WTC11 (cell line): ENCODE results near the gene NXPH3. TPM values are rescaled to one million over a fixed set of nuclear protein-coding genes. Genes with fewer than 3 reads are reported as not detected.
"Not testable (repeated sequence)": the region's sequence is repeated elsewhere in the genome, so short reads cannot be mapped to it uniquely, and the experiment has no call there.

Experiments used
- ATAC-seq: fragments of 200-7000 bp; cut with Tn5 transposase; 2 replicates; pipeline ENCODE4 v1.10.0; 2021; ENCODE audit warnings: mild to moderate bottlenecking, moderate library complexity
- CTCF ChIA-PET: fragments of 300-600 bp; sonication (Branson Sonifier 250); formaldehyde crosslinking; loops from one replicate; lab custom pipeline; 2021; ENCODE audit warnings: antibody characterized with exemption; lab: Charles Lee
- POLR2A ChIA-PET: fragments of 350-600 bp; sonication (Branson Sonifier 250); formaldehyde crosslinking; loops from one replicate; lab custom pipeline; 2021; ENCODE audit warnings: antibody characterized with exemption; lab: Charles Lee
- DNase-seq: peaks from one replicate; pipeline ENCODE4 v3.0.0; 2021; ENCODE audit warnings: low spot score
- H3K27ac Mint-ChIP-seq: 2 replicates; pipeline ENCODE4 v1.8.0; 2021; ENCODE audit warnings: mixed read lengths
- H3K27me3 Mint-ChIP-seq: 2 replicates; pipeline ENCODE4 v1.8.0; 2021; ENCODE audit warnings: low read depth, mild to moderate bottlenecking, moderate library complexity, mixed read lengths
- H3K36me3 Mint-ChIP-seq: 2 replicates; pipeline ENCODE4 v1.8.0; 2021; ENCODE audit warnings: mixed read lengths
- H3K4me1 Mint-ChIP-seq: 2 replicates; pipeline ENCODE4 v1.8.0; 2022; ENCODE audit warnings: mixed read lengths
- H3K4me3 Mint-ChIP-seq: 2 replicates; pipeline ENCODE4 v1.8.0; 2021; ENCODE audit warnings: mild to moderate bottlenecking, moderate library complexity, mixed read lengths
- H3K9me3 Mint-ChIP-seq: 2 replicates; pipeline ENCODE4 v1.8.0; 2021; ENCODE audit warnings: mixed read lengths
- GTF2I ChIP-seq: fragments of 250-450 bp; sonication (Bioruptor Pico); conservative IDR thresholded peaks from 2 replicates; pipeline ENCODE4 v1.4.0; 2021; ENCODE audit warnings: mild to moderate bottlenecking
- RORB ChIP-seq: fragments of 250-450 bp; sonication (Bioruptor Pico); IDR thresholded peaks from 2 replicates; pipeline ENCODE4 v1.9.0; 2021; ENCODE audit warnings: mild to moderate bottlenecking
- SOX15 ChIP-seq: fragments of 250-450 bp; sonication (Bioruptor Pico); IDR thresholded peaks from 2 replicates; pipeline ENCODE4 v1.9.0; 2021; ENCODE audit warnings: mild to moderate bottlenecking
- ZNF263 ChIP-seq: sonication (generic); formaldehyde crosslinking; IDR thresholded peaks from 2 replicates; pipeline ENCODE4 v1.8.1; 2022; ENCODE audit warnings: low read depth, mild to moderate bottlenecking, moderate library complexity, missing genetic modification reagents
- ZNF317 ChIP-seq: sonication (generic); formaldehyde crosslinking; IDR thresholded peaks from 2 replicates; pipeline ENCODE4 v1.8.1; 2023; ENCODE audit warnings: low read depth, mild to moderate bottlenecking, moderate library complexity, missing genetic modification reagents, borderline replicate concordance
- ZNF423 ChIP-seq: fragments of 250-450 bp; sonication (Bioruptor Pico); IDR thresholded peaks from 2 replicates; pipeline ENCODE4 v2.1.2; 2022; ENCODE audit warnings: mild to moderate bottlenecking, moderate library complexity
- total RNA-seq: library from RNA; stranded (reverse); gene quantifications from 3 replicates; pipeline ENCODE4 v1.2.3, GENCODE V29; 2021
- TF ChIP-seq, protein P1 (sequence below): sonication (generic); formaldehyde crosslinking; IDR thresholded peaks from 2 replicates; pipeline ENCODE4 v1.8.0; 2022; ENCODE audit warnings: missing genetic modification reagents
- TF ChIP-seq, protein P2 (sequence below): fragments of 250-450 bp; sonication (Bioruptor Pico); IDR thresholded peaks from 2 replicates; pipeline ENCODE4 v1.9.0; 2021; ENCODE audit warnings: mild to moderate bottlenecking
- TF ChIP-seq, protein P3 (sequence below): sonication (generic); formaldehyde crosslinking; conservative IDR thresholded peaks from 2 replicates; pipeline ENCODE4 v1.8.1; 2022; ENCODE audit warnings: mild to moderate bottlenecking, missing genetic modification reagents
- TF ChIP-seq, protein P4 (sequence below): fragments of 250-450 bp; sonication (Bioruptor Pico); IDR thresholded peaks from 2 replicates; pipeline ENCODE4 v1.9.0; 2021; ENCODE audit warnings: mild to moderate bottlenecking
- TF ChIP-seq, protein P5 (sequence below): sonication (generic); formaldehyde crosslinking; IDR thresholded peaks from 2 replicates; pipeline ENCODE4 v1.8.0; 2022; ENCODE audit warnings: mild to moderate bottlenecking, missing genetic modification reagents
- TF ChIP-seq, protein P6 (sequence below): sonication (generic); formaldehyde crosslinking; IDR thresholded peaks from 2 replicates; pipeline ENCODE4 v1.8.1; 2022; ENCODE audit warnings: missing genetic modification reagents, borderline replicate concordance
- TF ChIP-seq, protein P7 (sequence below): sonication (generic); formaldehyde crosslinking; IDR thresholded peaks from 2 replicates; pipeline ENCODE4 v1.8.0; 2022; ENCODE audit warnings: mild to moderate bottlenecking, missing genetic modification reagents
- TF ChIP-seq, protein P8 (sequence below): sonication (generic); formaldehyde crosslinking; IDR thresholded peaks from 2 replicates; pipeline ENCODE4 v1.8.1; 2022; ENCODE audit warnings: mild to moderate bottlenecking, moderate library complexity, missing genetic modification reagents
- TF ChIP-seq, protein P9 (sequence below): fragments of 250-450 bp; sonication (Bioruptor Pico); IDR thresholded peaks from 2 replicates; pipeline ENCODE4 v1.9.0; 2021; ENCODE audit warnings: moderate library complexity, mild to moderate bottlenecking, inconsistent platforms, borderline replicate concordance

The NXPH3 gene
- total RNA-seq, 1 experiment from 2014 or later = 3.4 TPM

DNA sequence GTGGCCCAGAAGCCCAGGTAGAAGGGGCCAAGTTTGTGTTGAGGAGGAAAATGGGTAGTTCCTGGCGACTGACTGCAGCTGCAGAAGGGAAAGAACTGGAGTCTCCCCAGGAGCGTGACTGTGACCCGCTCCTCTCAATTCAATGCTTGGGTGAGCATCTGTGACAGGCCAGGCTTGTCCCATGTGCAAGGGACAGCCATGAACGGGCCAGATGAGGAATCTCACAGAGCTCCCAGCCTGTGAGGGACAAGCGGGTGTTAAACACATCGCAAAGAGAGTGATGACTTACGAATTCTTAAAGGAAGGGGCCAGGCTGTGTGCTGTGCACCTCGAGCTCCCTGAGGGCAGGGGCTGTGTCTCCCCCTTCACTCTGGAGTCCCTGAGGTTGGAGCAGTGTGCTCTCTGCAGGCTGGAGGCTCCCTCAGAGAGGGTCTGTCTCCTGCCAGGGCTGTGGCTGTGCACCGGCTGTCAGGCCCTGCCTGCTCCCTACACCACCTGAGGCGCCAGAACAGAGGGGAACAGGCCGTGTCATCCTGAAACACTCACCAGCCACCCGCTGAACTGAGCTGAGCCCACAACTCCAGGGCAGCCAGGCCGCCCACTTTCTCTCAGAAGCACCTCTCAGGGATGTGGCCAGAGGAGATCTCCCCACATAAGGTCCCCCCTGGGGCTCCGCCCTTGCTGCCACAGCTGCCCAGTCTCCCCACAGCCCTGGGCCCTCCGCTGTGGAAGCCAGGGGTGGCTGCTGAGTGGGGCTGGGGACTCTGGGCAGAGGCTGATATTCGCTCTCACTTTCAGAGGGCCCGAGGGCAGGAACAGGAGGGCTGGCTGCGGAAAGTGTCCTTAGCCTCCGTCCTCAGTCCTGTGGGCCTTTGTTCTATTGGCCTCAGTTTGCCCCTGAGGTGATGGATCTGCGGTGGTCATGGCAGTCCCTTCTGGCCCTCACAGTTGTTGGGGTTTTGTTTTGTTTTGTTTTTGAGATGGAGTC is 25.7 kb upstream of the NXPH3 start (continued):
- TF ChIP-seq, protein P1, sequence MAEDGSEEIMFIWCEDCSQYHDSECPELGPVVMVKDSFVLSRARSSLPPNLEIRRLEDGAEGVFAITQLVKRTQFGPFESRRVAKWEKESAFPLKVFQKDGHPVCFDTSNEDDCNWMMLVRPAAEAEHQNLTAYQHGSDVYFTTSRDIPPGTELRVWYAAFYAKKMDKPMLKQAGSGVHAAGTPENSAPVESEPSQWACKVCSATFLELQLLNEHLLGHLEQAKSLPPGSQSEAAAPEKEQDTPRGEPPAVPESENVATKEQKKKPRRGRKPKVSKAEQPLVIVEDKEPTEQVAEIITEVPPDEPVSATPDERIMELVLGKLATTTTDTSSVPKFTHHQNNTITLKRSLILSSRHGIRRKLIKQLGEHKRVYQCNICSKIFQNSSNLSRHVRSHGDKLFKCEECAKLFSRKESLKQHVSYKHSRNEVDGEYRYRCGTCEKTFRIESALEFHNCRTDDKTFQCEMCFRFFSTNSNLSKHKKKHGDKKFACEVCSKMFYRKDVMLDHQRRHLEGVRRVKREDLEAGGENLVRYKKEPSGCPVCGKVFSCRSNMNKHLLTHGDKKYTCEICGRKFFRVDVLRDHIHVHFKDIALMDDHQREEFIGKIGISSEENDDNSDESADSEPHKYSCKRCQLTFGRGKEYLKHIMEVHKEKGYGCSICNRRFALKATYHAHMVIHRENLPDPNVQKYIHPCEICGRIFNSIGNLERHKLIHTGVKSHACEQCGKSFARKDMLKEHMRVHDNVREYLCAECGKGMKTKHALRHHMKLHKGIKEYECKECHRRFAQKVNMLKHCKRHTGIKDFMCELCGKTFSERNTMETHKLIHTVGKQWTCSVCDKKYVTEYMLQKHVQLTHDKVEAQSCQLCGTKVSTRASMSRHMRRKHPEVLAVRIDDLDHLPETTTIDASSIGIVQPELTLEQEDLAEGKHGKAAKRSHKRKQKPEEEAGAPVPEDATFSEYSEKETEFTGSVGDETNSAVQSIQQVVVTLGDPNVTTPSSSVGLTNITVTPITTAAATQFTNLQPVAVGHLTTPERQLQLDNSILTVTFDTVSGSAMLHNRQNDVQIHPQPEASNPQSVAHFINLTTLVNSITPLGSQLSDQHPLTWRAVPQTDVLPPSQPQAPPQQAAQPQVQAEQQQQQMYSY = no peak
- TF ChIP-seq, protein P2, sequence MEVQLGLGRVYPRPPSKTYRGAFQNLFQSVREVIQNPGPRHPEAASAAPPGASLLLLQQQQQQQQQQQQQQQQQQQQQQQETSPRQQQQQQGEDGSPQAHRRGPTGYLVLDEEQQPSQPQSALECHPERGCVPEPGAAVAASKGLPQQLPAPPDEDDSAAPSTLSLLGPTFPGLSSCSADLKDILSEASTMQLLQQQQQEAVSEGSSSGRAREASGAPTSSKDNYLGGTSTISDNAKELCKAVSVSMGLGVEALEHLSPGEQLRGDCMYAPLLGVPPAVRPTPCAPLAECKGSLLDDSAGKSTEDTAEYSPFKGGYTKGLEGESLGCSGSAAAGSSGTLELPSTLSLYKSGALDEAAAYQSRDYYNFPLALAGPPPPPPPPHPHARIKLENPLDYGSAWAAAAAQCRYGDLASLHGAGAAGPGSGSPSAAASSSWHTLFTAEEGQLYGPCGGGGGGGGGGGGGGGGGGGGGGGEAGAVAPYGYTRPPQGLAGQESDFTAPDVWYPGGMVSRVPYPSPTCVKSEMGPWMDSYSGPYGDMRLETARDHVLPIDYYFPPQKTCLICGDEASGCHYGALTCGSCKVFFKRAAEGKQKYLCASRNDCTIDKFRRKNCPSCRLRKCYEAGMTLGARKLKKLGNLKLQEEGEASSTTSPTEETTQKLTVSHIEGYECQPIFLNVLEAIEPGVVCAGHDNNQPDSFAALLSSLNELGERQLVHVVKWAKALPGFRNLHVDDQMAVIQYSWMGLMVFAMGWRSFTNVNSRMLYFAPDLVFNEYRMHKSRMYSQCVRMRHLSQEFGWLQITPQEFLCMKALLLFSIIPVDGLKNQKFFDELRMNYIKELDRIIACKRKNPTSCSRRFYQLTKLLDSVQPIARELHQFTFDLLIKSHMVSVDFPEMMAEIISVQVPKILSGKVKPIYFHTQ (CRISPR knock-in tag) = no peak
- no peak for TF ChIP-seq ZNF263 (CRISPR knock-in tag)
- no peak for TF ChIP-seq RORB

DNA sequence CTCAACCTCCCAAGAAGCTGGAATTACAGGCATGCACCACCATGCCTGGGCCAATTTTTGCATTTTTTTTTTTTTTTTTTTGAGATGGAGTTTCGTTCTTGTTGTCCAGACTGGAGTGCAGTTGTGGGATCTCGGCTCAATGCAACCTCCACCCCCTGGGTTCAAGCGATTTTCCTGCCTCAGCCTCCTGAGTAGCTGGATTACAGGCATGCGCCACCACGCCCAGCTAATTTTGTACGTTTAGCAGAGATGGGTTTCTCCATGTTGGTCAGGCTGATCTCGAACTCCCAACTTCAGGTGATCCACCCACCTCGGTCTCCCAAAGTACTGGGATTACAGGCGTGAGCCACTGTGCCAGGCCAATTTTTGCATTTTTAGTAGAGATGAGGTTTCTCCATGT is 24.9 kb upstream of the NXPH3 start:
- ATAC-seq, DNase-seq, H3K27ac Mint-ChIP-seq, H3K27me3 Mint-ChIP-seq, H3K4me3 Mint-ChIP-seq, H3K36me3 Mint-ChIP-seq, H3K9me3 Mint-ChIP-seq, POLR2A ChIA-PET: not testable (repeated sequence)
- CTCF ChIA-PET = interaction anchor here (0.7 to 1.9 kb wide), 4 partner anchors 17 to 142 kb away, joined by 3 to 4 read pairs (median 4); no protein-coding TSS in a partner anchor
- H3K4me1 Mint-ChIP-seq = peaks cover 18% of the 10 kb centered on the region

DNA sequence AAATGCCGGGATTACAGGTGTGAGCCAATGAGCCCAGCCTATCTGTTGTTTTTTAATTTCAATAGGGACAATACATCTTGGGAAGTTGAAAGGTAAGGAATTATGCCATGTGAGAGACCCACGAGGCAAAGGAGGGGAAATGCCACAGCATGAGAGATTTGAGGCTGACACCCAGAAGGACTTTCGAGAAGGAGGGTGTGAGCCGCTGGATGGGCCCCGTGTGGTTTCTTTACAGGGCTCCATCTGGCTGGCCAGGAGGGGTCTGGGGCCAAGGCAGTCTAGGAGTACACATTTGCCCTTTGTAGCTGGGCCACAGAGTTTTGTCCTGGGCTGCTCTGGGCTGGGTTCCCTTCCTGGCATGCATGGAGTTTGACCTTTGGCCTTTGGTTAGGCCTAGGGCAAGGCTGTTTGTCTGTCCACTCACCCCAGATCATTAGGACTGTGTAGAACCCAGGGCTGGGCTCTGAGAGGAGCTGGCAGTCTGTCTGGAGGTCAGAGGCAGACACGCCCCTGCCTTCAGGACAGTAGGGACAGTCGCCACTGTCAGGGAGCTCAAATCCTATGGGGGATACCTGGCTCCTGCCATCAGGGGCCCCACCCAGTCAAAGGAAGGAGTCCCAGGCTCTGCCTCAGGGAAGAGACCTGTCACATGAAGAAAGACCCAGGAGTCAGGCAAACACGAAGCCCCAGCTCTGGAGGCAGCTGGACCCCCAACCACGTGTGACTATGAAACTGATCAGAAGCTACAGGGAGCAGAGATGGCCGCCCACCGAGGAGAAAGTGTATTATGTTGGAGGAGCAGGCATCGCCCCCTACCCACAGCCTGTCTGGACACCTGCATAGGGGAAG is 24.2 kb upstream of the NXPH3 start:
- Mint-ChIP-seq H3K4me3 (no peak overlapping the region), H3K9me3 (no peaks in the 10 kb centered on the region), H3K36me3 (no peaks in the 10 kb centered on the region), H3K27ac (no peak overlapping the region), H3K27me3 (peaks cover 5% of the 10 kb centered on the region; the same call in 1 of the 2 replicates), H3K4me1 (peaks cover 19% of the 10 kb centered on the region)
- DNase-seq (no peak), ATAC-seq (no peak)
- ChIA-PET CTCF (interaction anchor here (0.6 to 1.9 kb wide), 6 partner anchors 16 to 116 kb away, joined by 3 to 4 read pairs (median 3); partner anchors contain the start of gene NGFR), POLR2A (no interaction called here)
- TF ChIP-seq, protein P3, sequence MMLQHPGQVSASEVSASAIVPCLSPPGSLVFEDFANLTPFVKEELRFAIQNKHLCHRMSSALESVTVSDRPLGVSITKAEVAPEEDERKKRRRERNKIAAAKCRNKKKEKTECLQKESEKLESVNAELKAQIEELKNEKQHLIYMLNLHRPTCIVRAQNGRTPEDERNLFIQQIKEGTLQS (CRISPR knock-in tag) = no peak
- TF ChIP-seq, protein P4, sequence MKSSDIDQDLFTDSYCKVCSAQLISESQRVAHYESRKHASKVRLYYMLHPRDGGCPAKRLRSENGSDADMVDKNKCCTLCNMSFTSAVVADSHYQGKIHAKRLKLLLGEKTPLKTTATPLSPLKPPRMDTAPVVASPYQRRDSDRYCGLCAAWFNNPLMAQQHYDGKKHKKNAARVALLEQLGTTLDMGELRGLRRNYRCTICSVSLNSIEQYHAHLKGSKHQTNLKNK = no peak
- no peak for TF ChIP-seq GTF2I (CRISPR knock-in tag)
- TF ChIP-seq ZNF423 (CRISPR knock-in tag) = no peak
- TF ChIP-seq ZNF317 (CRISPR knock-in tag) = no peak
- no peak for TF ChIP-seq SOX15 (CRISPR knock-in tag)
- TF ChIP-seq, protein P5, sequence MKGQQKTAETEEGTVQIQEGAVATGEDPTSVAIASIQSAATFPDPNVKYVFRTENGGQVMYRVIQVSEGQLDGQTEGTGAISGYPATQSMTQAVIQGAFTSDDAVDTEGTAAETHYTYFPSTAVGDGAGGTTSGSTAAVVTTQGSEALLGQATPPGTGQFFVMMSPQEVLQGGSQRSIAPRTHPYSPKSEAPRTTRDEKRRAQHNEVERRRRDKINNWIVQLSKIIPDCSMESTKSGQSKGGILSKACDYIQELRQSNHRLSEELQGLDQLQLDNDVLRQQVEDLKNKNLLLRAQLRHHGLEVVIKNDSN (CRISPR knock-in tag) = no peak
- TF ChIP-seq, protein P6, sequence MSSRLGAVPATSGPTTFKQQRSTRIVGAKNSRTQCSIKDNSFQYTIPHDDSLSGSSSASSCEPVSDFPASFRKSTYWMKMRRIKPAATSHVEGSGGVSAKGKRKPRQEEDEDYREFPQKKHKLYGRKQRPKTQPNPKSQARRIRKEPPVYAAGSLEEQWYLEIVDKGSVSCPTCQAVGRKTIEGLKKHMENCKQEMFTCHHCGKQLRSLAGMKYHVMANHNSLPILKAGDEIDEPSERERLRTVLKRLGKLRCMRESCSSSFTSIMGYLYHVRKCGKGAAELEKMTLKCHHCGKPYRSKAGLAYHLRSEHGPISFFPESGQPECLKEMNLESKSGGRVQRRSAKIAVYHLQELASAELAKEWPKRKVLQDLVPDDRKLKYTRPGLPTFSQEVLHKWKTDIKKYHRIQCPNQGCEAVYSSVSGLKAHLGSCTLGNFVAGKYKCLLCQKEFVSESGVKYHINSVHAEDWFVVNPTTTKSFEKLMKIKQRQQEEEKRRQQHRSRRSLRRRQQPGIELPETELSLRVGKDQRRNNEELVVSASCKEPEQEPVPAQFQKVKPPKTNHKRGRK (CRISPR knock-in tag) = no peak
- TF ChIP-seq, protein P7, sequence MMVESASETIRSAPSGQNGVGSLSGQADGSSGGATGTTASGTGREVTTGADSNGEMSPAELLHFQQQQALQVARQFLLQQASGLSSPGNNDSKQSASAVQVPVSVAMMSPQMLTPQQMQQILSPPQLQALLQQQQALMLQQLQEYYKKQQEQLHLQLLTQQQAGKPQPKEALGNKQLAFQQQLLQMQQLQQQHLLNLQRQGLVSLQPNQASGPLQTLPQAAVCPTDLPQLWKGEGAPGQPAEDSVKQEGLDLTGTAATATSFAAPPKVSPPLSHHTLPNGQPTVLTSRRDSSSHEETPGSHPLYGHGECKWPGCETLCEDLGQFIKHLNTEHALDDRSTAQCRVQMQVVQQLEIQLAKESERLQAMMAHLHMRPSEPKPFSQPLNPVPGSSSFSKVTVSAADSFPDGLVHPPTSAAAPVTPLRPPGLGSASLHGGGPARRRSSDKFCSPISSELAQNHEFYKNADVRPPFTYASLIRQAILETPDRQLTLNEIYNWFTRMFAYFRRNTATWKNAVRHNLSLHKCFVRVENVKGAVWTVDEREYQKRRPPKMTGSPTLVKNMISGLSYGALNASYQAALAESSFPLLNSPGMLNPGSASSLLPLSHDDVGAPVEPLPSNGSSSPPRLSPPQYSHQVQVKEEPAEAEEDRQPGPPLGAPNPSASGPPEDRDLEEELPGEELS (CRISPR knock-in tag) = no peak
- TF ChIP-seq, protein P8, sequence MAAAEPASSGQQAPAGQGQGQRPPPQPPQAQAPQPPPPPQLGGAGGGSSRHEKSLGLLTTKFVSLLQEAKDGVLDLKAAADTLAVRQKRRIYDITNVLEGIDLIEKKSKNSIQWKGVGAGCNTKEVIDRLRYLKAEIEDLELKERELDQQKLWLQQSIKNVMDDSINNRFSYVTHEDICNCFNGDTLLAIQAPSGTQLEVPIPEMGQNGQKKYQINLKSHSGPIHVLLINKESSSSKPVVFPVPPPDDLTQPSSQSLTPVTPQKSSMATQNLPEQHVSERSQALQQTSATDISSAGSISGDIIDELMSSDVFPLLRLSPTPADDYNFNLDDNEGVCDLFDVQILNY (CRISPR knock-in tag) = no peak
- TF ChIP-seq, protein P9, sequence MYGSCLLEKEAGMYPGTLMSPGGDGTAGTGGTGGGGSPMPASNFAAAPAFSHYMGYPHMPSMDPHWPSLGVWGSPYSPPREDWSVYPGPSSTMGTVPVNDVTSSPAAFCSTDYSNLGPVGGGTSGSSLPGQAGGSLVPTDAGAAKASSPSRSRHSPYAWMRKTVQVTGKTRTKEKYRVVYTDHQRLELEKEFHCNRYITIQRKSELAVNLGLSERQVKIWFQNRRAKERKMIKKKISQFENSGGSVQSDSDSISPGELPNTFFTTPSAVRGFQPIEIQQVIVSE (CRISPR knock-in tag) = no peak
